NCI-H69 (cell line): ENCODE results near the gene PSMF1.
"Not testable (repeated sequence)": the region's sequence is repeated elsewhere in the genome, so short reads cannot be mapped to it uniquely, and the experiment has no call there.

Experiments
- DNase-seq: peaks from one replicate; lab custom pipeline; 2025; lab: John Stamatoyannopoulos, UW

The PSMF1 gene

GRCh38 chr20:1122388-1123315 lies 4.2 kb downstream of the PSMF1 start:
- DNase-seq = peak; percentile 62

GRCh38 chr20:1123666-1124065 lies 5.3 kb downstream of the PSMF1 start:
- no peak for DNase-seq

GRCh38 chr20:1124421-1124820 lies 6.0 kb downstream of the PSMF1 start:
- DNase-seq = no peak

- no peak for DNase-seq
These were observed 6.9 kb downstream of the PSMF1 start for GRCh38 chr20:1125277-1125676.

- no peak for DNase-seq
These were observed 9.4 kb downstream of the PSMF1 start for GRCh38 chr20:1127840-1128239.

- no peak for DNase-seq
These were observed 11.8 kb downstream of the PSMF1 start for GRCh38 chr20:1130058-1130694.

- no peak for DNase-seq
These were observed 12.4 kb downstream of the PSMF1 start for GRCh38 chr20:1130847-1131246.

GRCh38 chr20:1131354-1131753 lies 13.0 kb downstream of the PSMF1 start:
- DNase-seq = no peak

- DNase-seq = no peak
These were observed 16.0 kb downstream of the PSMF1 start for GRCh38 chr20:1134355-1134754.

- DNase-seq = no peak
These were observed 16.4 kb downstream of the PSMF1 start for GRCh38 chr20:1134836-1135235.

GRCh38 chr20:1137236-1137635 lies 18.8 kb downstream of the PSMF1 start:
- no peak for DNase-seq

- DNase-seq = no peak
These were observed 26.2 kb downstream of the PSMF1 start for GRCh38 chr20:1144401-1145172.

GRCh38 chr20:1146957-1147356 lies 28.6 kb downstream of the PSMF1 start:
- no peak for DNase-seq

GRCh38 chr20:1149812-1150211 lies 31.4 kb downstream of the PSMF1 start:
- not testable (repeated sequence) for DNase-seq

GRCh38 chr20:1150218-1150617 lies 31.8 kb downstream of the PSMF1 start:
- no peak for DNase-seq

- no peak for DNase-seq
These were observed 32.6 kb downstream of the PSMF1 start for GRCh38 chr20:1150968-1151367.

GRCh38 chr20:1154226-1154625 lies 35.8 kb downstream of the PSMF1 start:
- no peak for DNase-seq

GRCh38 chr20:1154691-1155090 lies 36.3 kb downstream of the PSMF1 start:
- no peak for DNase-seq

GRCh38 chr20:1155342-1155741 lies 36.9 kb downstream of the PSMF1 start:
- no peak for DNase-seq

- no peak for DNase-seq
These were observed 42.1 kb downstream of the PSMF1 start for GRCh38 chr20:1160496-1160895.

GRCh38 chr20:1160991-1161390 lies 42.6 kb downstream of the PSMF1 start:
- DNase-seq = no peak

GRCh38 chr20:1163105-1163504 lies 44.7 kb downstream of the PSMF1 start:
- DNase-seq = no peak

- peak; percentile 12 for DNase-seq
These were observed 45.3 kb downstream of the PSMF1 start for GRCh38 chr20:1163653-1164052.
